Natural killer cell (primary cell): ENCODE results near the gene DRC3. TPM values are rescaled to one million over a fixed set of nuclear protein-coding genes. Genes with fewer than 3 reads are reported as not detected.

ENCODE experiments used
- ATAC-seq, 3 donors: fragments of 150-1000 bp in 2 of 3; fragments of 200-7000 bp in 1 of 3; cut with Tn5 transposase; 1 replicate in 1 of 3; 2 replicates in 2 of 3; pipeline ENCODE4 v1.10.0; 2021; ENCODE audit warnings: mild to moderate bottlenecking in 2 of 3, moderate library complexity in 2 of 3
- DNase-seq, 2 donors: peaks; one replicate each; pipeline versions ENCODE4 v3.0.0 to v3.0.0-alpha.2; 2013 to 2021; ENCODE audit warnings: mixed read lengths in 1 of 2
- H3K27ac ChIP-seq: one replicate; pipeline ENCODE4 v1.5.1; 2013; ENCODE audit warnings: mild to moderate bottlenecking, low read length
- H3K27me3 ChIP-seq: one replicate; pipeline ENCODE4 v1.6.1; 2013; ENCODE audit warnings: low read length; ENCODE audit not compliant: control insufficient read depth, insufficient read depth
- H3K36me3 ChIP-seq: one replicate; pipeline ENCODE4 v1.6.1; 2013; ENCODE audit warnings: low read length; ENCODE audit not compliant: control insufficient read depth, insufficient read depth
- H3K4me1 ChIP-seq: one replicate; pipeline ENCODE4 v1.6.1; 2013; ENCODE audit warnings: low read length; ENCODE audit not compliant: control insufficient read depth, insufficient read depth
- H3K4me3 ChIP-seq: one replicate; pipeline ENCODE4 v1.5.1; 2013; ENCODE audit warnings: low read length
- H3K9me3 ChIP-seq: one replicate; pipeline ENCODE4 v1.6.1; 2013; ENCODE audit warnings: low read length; ENCODE audit not compliant: control insufficient read depth, insufficient read depth
- H3K27ac Mint-ChIP-seq, 2 donors: one replicate each; pipeline ENCODE4 v1.8.0; 2022; ENCODE audit warnings: mild to moderate bottlenecking in 2 of 2, mixed read lengths in 2 of 2, moderate library complexity in 1 of 2
- H3K27me3 Mint-ChIP-seq, 2 donors: one replicate each; pipeline ENCODE4 v1.8.0; 2022; ENCODE audit warnings: low read depth in 2 of 2, mixed read lengths in 2 of 2
- H3K36me3 Mint-ChIP-seq: one replicate; pipeline ENCODE4 v1.8.0; 2022; ENCODE audit warnings: mixed read lengths
- H3K4me1 Mint-ChIP-seq, 2 donors: one replicate each; pipeline ENCODE4 v1.8.0; 2022; ENCODE audit warnings: mixed read lengths in 2 of 2
- H3K4me3 Mint-ChIP-seq: one replicate; pipeline ENCODE4 v1.8.0; 2022; ENCODE audit warnings: mild to moderate bottlenecking, moderate library complexity, mixed read lengths
- H3K9me3 Mint-ChIP-seq, 2 donors: one replicate each; pipeline ENCODE4 v1.8.0; 2022; ENCODE audit warnings: mixed read lengths in 2 of 2
- WGBS: methylation state at CpG from one replicate; pipeline ENCODE4 v1.1.7; 2013; ENCODE audit warnings: missing lambda C conversion rate; ENCODE audit not compliant: insufficient coverage; 5-methylcytosine and 5-hydroxymethylcytosine counted together
- intact Hi-C: fragments of 100-400 bp; cut with micrococcal nuclease; formaldehyde crosslinking; loops from one replicate; pipeline ENCODE4 v1.14.2; 2022
- total RNA-seq, 4 donors: library from RNA; stranded (reverse); fragments of 120-200 nt in 1 of 4; gene quantifications; one replicate each; pipeline versions ENCODE4 v1.2.3 to v1.2.4, GENCODE V29; 2013 to 2022
- TF ChIP-seq, protein P1 (sequence below): fragments of 200-600 bp; IDR thresholded peaks from one replicate; pipeline ENCODE4 v1.8.0; 2022; ENCODE audit warnings: antibody characterized with exemption

DRC3 gene
- total RNA-seq, 3 donors from 2014 or later (not counting 1 experiment from before 2014, with no cell fraction given), result 0.26 to 0.78 TPM; not detected in 1

DNA sequence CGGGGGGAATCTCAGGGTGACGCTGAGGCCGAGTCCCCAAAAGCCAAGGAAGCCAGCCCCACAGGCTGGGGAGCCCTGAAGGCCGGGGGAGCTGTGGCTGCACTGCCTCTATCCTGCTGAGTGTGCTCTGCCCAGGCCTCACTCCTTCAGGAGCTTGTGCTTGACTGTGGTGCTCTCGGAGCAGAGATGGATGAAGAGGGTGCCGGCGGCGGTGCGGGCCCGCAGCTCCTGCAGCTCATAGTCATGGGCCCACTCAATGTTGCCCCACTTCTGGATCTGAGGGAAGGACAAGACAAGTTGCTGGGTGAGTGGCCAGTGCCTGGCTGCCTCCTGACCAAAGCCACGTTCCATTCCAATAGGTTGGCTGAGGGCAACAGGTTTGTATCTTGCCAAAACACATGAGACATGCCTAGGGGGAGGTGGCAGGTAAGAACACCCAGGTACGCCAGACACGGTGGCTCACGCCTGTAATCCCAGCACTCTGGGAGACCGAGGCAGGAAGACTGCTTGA is 45.8 kb downstream of the DRC3 start:
- TF ChIP-seq, protein P1, sequence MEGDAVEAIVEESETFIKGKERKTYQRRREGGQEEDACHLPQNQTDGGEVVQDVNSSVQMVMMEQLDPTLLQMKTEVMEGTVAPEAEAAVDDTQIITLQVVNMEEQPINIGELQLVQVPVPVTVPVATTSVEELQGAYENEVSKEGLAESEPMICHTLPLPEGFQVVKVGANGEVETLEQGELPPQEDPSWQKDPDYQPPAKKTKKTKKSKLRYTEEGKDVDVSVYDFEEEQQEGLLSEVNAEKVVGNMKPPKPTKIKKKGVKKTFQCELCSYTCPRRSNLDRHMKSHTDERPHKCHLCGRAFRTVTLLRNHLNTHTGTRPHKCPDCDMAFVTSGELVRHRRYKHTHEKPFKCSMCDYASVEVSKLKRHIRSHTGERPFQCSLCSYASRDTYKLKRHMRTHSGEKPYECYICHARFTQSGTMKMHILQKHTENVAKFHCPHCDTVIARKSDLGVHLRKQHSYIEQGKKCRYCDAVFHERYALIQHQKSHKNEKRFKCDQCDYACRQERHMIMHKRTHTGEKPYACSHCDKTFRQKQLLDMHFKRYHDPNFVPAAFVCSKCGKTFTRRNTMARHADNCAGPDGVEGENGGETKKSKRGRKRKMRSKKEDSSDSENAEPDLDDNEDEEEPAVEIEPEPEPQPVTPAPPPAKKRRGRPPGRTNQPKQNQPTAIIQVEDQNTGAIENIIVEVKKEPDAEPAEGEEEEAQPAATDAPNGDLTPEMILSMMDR, result no peak
- Mint-ChIP-seq H3K27ac (no peak overlapping the region), H3K4me3 (no peak overlapping the region), H3K27me3 (no peaks in the 10 kb centered on the region), H3K9me3 (no peaks in the 10 kb centered on the region), H3K36me3 (peaks cover 5% of the 10 kb centered on the region), H3K4me1 (no peaks in the 10 kb centered on the region)
- DNase-seq, result no peak
- no peaks in the 10 kb centered on the region for H3K9me3 ChIP-seq
- no peak for ATAC-seq
- WGBS, result 97% methylated on average over 15 of the region's 15 CpGs
- H3K4me3 ChIP-seq, result no peak overlapping the region
- H3K4me1 ChIP-seq, result no peaks in the 10 kb centered on the region
- intact Hi-C loops, result no loop called here
- H3K27ac ChIP-seq, result no peak overlapping the region
- H3K27me3 ChIP-seq, result no peaks in the 10 kb centered on the region
- H3K36me3 ChIP-seq, result peaks cover 32% of the 10 kb centered on the region

DNA sequence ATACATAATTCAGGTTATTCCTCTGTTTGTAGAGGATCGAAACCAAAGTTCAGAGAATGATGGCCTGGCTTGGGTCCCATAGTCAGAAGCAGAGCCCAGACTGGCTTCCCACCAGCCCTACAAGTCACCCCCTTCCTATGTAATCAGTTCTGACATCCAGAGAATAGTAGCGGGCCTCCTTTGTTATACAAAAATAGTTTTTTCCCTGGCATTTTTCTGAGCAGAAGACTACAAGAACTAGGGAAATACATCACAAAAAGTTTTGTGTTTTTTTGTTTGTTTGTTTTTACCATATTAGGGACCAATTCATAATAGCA is 47.1 kb downstream of the DRC3 start:
- no peaks in the 10 kb centered on the region for H3K9me3 Mint-ChIP-seq
- no peak overlapping the region for H3K4me3 Mint-ChIP-seq
- no peak overlapping the region for H3K27ac Mint-ChIP-seq
- no peak overlapping the region for H3K27ac ChIP-seq
- TF ChIP-seq, protein P1, result no peak
- no peaks in the 10 kb centered on the region for H3K27me3 Mint-ChIP-seq
- DNase-seq (no peak), ATAC-seq (no peak)
- no peaks in the 10 kb centered on the region for H3K9me3 ChIP-seq
- no peaks in the 10 kb centered on the region for H3K4me1 Mint-ChIP-seq
- H3K36me3 Mint-ChIP-seq, result peaks cover 5% of the 10 kb centered on the region
- H3K4me1 ChIP-seq, result no peaks in the 10 kb centered on the region
- H3K4me3 ChIP-seq, result no peak overlapping the region
- H3K36me3 ChIP-seq, result peaks cover 35% of the 10 kb centered on the region
- intact Hi-C loops, result no loop called here
- no peaks in the 10 kb centered on the region for H3K27me3 ChIP-seq
- 100% methylated on average over 2 of the region's 2 CpGs for WGBS

DNA sequence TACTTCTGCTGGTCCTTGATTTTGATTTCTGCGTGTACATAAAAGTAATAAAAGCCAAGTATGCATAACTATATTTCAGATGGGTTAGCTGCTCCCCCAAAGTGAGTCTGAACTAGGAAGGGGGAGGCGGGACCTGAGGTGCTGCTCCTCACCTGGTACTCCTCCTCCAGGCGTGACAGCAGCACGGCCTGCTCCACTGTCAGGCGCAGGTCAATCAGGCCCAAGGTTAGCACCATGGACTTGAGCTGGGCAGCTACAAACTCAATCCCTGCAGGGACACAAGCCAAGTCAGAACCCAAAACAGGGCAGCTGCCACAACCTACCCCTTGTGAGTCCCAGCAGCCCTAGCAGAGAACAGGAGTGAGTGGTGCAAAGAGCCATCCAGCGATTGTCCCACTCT is 48.3 kb downstream of the DRC3 start:
- Histone ChIP-seq H3K9me3 (no peaks in the 10 kb centered on the region), H3K4me1 (peaks cover 6% of the 10 kb centered on the region), H3K27me3 (no peaks in the 10 kb centered on the region), H3K27ac (no peak overlapping the region), H3K36me3 (peaks cover 28% of the 10 kb centered on the region), H3K4me3 (no peak overlapping the region)
- H3K36me3 Mint-ChIP-seq, result peaks cover 5% of the 10 kb centered on the region
- TF ChIP-seq, protein P1, result no peak
- no peaks in the 10 kb centered on the region for H3K27me3 Mint-ChIP-seq
- H3K4me1 Mint-ChIP-seq, result peaks cover 0 to 4% of the 10 kb centered on the region in 2 donors
- no peak overlapping the region for H3K4me3 Mint-ChIP-seq
- H3K27ac Mint-ChIP-seq, result no peak overlapping the region
- WGBS, result 98% methylated on average over 6 of the region's 6 CpGs
- ATAC-seq (no peak), DNase-seq (no peak)
- intact Hi-C loops, result no loop called here
- H3K9me3 Mint-ChIP-seq, result no peaks in the 10 kb centered on the region

DNA sequence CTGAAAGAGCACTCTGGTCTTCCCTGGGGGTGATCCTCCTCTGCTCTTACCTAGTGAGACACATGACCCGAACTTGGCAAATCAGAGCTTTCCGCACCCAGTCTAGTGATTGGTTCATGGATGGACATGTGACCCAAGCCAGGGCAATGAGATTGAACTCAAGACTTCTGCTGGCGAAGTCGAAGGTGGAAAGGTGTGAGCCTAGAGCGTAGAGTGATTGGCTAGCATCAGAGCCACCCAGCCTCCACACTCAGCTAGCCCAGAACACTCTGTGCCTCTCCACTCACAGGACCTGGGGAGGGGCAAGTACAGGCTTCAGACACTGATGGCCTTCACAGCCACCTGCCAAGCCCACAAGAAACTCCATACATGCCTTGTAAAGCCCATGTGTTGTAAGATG is 48.7 kb downstream of the DRC3 start:
- H3K27me3 Mint-ChIP-seq, result no peaks in the 10 kb centered on the region
- peaks cover 10% of the 10 kb centered on the region for H3K4me1 ChIP-seq
- H3K36me3 ChIP-seq, result peaks cover 28% of the 10 kb centered on the region
- TF ChIP-seq, protein P1, result no peak
- no peak overlapping the region for H3K4me3 Mint-ChIP-seq
- H3K27ac ChIP-seq, result no peak overlapping the region
- no peaks in the 10 kb centered on the region for H3K9me3 ChIP-seq
- 98% methylated on average over 5 of the region's 5 CpGs for WGBS
- ATAC-seq, result no peak
- peaks cover 5% of the 10 kb centered on the region for H3K36me3 Mint-ChIP-seq
- peaks cover 0 to 4% of the 10 kb centered on the region in 2 donors for H3K4me1 Mint-ChIP-seq
- intact Hi-C loops, result no loop called here
- no peak for DNase-seq
- H3K4me3 ChIP-seq, result no peak overlapping the region
- no peak overlapping the region for H3K27ac Mint-ChIP-seq
- H3K9me3 Mint-ChIP-seq, result no peaks in the 10 kb centered on the region
- no peaks in the 10 kb centered on the region for H3K27me3 ChIP-seq
